Measurements from ENCODE around the gene DHRS7C.
"Not testable (repeated sequence)": the region's sequence is repeated elsewhere in the genome, so short reads cannot be mapped to it uniquely, and the experiment has no call there.

The DHRS7C gene

GRCh38 chr17:9810100-9810949 lies 18.9 kb upstream of the DHRS7C start:
- DNase-seq (ENCODE audit: low read depth in 1 of 2, low spot score in 1 of 2) = no peak

DNA sequence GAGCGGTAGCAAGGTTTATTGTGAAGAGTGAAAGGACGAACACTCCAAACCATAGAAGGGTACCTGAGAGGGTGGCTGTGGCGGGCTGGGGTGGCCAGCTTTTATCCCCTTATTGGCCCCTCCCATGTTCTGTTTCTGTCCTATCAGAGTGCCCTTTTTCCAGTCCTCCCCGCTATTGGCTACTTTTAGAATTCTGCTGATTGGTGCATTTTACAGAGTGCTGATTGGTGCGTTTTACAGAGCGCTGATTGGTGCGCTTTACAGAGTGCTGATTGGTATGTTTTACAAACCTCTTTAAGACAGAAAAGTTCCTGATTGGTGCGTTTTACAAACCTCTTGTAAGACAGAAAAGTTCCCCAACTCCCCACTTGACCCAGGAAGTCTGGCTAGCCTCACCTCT lies 18.0 kb upstream of the DHRS7C start:
- no peak for DNase-seq (ENCODE audit: low read depth in 1 of 2, low spot score in 1 of 2)

- DNase-seq (ENCODE audit: low read depth in 1 of 2, low spot score in 1 of 2) = no peak
These were observed 15.3 kb upstream of the DHRS7C start for GRCh38 chr17:9806699-9807098.

GRCh38 chr17:9805769-9806168 lies 14.4 kb upstream of the DHRS7C start:
- DNase-seq (ENCODE audit: low read depth in 1 of 2, low spot score in 1 of 2) = no peak

- no peak for DNase-seq (ENCODE audit: low read depth in 1 of 2, low spot score in 1 of 2)
These were observed 11.3 kb upstream of the DHRS7C start for GRCh38 chr17:9802697-9803096.

DNA sequence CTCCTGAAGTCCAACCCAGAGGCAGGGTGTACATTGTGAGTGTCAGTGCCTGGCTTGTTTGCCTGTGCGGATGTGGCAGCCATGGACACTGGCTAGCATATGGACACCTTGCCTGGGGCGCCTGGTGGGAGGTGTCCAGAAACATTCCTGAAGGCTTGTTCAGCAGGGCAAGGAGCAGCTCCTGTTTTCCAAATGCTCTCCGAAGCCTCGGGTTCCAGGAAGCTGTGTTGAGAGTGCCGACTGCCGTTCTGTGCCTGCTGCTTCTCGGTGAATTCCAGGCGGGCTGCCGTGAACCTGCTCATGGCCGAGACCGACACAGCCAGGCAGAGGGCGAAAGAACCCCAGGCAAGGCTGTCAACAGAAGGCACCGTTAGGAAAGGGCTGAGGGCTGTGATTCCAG lies 10.9 kb upstream of the DHRS7C start:
- DNase-seq (ENCODE audit: low read depth in 1 of 2, low spot score in 1 of 2) = no peak

- no peak for DNase-seq (ENCODE audit: low read depth in 1 of 2, low spot score in 1 of 2)
These were observed 10.1 kb upstream of the DHRS7C start for GRCh38 chr17:9801505-9801904.

GRCh38 chr17:9798724-9799123 lies 7.3 kb upstream of the DHRS7C start:
- DNase-seq (ENCODE audit: low read depth in 1 of 2, low spot score in 1 of 2) = no peak

DNA sequence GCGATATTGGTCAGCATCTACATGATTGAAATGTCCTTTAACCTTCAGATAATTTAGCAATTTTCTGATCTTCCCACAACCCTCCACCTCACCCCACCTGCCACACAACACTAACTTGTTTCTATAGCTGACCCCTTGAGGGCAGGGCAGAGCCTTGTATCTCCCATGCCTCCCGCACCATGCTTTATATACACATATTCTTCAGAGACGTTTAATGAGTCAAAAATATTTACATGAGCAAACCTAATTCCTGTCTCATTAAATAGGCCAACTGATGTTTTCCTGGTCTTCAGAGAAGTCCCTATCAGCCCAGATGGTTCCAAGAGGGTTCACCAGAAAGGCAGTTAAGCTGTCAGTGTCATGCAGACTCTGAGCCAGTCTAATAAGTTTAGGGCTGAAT lies 6.6 kb upstream of the DHRS7C start:
- DNase-seq (ENCODE audit: low read depth in 1 of 2, low spot score in 1 of 2) = no peak

DNA sequence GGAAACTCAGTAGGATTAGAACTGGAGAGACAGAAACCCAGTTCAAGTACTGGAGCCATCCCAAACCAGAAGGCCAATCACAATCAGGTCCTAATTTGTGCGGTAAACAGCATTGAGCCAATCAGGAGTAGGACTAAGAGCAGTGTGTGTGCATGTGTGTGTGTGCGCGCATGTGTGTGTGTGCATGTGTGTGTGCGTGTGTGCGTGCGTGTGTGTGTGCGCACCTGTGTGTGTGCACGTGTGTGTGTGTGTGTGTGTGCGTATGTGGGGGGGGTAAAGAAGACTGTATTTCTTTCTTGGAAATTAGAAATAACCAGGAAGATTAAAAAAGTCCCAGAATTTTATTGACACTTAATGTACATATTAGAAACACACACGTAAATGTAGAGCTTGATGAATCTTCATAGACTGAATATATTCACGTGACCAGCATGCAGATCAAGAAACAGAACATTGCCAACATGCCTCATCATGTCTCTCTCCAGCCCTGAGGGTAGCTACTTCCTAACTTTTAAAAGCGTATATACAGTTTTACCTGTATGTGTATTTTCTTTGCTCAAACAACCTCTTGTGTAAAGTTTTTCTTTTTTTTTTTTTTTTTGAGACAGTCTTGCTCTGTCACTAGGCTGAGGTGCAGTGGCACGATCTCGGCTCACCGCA lies 919 bp upstream of the DHRS7C start:
- DNase-seq (ENCODE audit: low read depth in 1 of 2, low spot score in 1 of 2) = no peak

DNA sequence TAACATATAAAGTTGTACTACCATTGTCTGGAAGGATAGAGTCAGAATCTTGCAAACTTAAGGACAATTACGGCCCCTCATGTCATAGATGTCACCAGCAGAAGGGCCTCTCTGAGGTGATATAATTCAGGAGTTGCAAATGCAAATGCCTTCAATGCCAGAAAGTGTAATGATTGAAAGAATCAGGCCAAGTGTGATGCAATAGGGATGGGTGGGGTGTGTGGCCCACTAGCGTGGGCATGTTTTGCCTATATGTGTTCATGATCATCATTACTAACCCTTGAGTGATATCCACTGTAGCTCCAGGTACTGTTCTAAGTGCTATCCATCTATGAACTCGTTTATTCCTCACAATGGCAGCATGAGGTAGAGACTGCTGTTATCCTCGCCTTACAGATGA lies 1.1 kb downstream of the DHRS7C start:
- no peak for DNase-seq (ENCODE audit: low read depth in 1 of 2, low spot score in 1 of 2)

DNA sequence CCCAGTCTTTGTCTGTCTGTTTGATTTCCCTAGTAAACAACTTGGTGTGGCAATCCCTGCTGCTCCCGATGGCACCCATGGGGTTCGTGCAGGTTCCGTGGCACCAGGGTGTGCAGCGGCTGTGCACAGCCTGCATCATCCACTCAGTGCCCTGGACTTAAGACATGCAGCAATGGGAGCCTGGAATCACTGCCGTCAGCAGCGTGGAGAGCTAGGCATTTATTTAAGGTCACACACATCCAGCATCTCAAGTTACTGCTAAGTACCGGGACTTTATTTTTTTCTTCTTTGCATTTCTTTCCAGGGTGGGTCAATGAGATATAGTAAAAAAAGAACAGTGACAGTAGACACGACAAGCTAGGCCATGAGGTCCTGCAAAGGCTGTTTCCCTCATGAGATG lies 2.8 kb downstream of the DHRS7C start:
- DNase-seq (ENCODE audit: low read depth in 1 of 2, low spot score in 1 of 2) = no peak

- no peak for DNase-seq (ENCODE audit: low read depth in 1 of 2, low spot score in 1 of 2)
These were observed 6.8 kb downstream of the DHRS7C start for GRCh38 chr17:9784544-9784943.

DNA sequence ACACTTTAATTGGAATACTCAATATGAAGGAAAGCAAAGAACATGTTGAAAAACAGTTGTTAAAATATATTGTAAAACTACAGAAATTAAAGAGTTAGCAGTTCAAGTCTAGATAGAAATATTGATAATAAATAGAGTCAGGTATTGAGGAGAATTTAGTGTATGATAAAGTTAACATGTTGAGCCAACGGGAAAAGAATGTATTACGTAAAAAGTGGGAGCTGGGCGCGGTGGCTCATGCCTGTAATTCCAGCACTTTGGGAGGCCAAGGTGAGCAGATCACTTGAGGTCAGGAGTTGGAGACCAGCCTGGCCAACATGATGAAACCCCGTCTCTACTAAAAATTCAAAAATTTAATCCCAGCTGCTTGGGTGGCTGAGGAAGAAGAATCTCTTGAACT lies 7.9 kb downstream of the DHRS7C start:
- DNase-seq (ENCODE audit: low read depth in 1 of 2, low spot score in 1 of 2) = not testable (repeated sequence)

DNA sequence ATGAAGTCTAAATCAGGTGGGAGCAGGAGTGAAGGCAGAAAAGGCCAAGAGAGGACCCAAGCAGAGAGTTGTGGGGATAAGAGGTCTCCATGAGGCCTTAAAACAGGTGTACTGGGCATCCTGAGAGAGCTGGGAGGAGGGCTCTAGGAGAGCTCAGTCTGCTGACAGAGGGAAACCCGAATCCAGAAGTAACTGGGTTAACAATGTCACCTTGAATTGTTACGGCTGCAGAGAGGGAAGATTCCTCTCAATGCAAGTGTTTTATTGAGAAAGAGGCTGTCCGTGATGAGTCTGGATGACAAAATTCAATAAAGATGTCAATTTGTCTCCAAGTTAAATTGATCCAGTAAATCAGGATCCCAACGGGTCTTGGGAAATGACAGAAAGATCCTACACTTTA lies 8.3 kb downstream of the DHRS7C start:
- DNase-seq (ENCODE audit: low read depth in 1 of 2, low spot score in 1 of 2) = no peak

DNA sequence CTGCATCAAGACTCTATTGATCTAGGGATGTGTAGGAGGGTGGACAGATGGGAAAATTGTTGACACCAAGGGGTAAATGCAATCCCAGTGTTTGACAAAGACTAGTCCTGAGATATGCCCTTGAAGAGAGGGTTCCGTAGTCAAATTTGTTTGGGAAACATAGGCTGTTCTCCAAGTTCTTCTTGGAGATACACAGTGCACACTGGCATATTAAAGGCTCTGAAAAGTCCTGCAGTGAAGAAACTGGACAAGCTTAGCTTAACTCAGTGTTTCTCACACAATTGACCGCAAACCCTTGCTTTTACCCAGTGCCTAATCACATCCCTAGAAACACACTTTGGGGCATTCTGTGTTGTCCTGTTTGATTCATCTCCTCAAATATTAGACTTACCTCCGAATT lies 10.8 kb downstream of the DHRS7C start:
- DNase-seq (ENCODE audit: low read depth in 1 of 2, low spot score in 1 of 2) = no peak

DNA sequence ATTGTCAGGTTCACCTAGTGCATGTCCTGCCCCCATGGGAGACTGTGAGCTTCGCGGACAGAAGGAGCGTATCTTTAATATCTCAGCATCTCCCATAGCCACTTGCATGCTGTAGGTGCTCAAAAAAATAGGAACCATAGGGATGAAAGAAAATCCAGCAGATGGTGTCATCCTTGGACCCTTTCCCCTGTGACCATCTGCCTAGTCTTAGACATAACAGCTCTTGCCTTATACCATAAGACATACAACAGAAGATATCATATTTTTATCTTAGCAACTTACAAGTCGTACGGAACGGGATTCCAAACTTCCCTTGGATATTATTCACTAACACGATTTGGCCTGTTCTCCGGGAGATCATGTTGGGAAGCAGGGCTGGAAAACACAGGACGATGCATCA lies 14.5 kb downstream of the DHRS7C start:
- no peak for DNase-seq (ENCODE audit: low read depth in 1 of 2, low spot score in 1 of 2)

GRCh38 chr17:9772658-9773057 lies 18.7 kb downstream of the DHRS7C start:
- DNase-seq (ENCODE audit: low read depth in 1 of 2, low spot score in 1 of 2) = no peak

DNA sequence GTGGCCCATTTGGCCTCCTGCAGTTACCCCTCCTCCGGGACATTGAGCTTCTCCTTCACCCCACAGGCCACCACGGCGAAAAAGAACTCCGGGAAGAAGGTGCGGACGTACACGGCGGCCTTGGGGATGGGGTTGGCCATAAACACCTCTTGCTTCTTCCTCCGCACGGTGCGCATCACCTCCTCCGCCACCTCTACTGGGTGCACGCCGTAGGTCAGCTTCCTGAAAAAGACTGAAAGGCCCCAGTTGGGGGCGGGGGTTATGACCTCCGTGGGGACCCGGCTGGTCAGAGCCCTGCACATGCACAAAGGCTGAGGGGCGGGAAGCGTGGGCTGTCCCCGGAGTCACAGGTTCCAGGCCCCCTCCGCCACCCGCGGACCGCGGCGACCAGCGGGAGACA lies 19.9 kb downstream of the DHRS7C start:
- no peak for DNase-seq (ENCODE audit: low read depth in 1 of 2, low spot score in 1 of 2)

GRCh38 chr17:9769036-9769695 lies 22.2 kb downstream of the DHRS7C start:
- DNase-seq (ENCODE audit: low read depth in 1 of 2, low spot score in 1 of 2) = no peak

GRCh38 chr17:9768381-9768934 lies 22.9 kb downstream of the DHRS7C start:
- DNase-seq (ENCODE audit: low read depth in 1 of 2, low spot score in 1 of 2) = no peak

- no peak for DNase-seq (ENCODE audit: low read depth in 1 of 2, low spot score in 1 of 2)
These were observed 23.9 kb downstream of the DHRS7C start for GRCh38 chr17:9767432-9767991.
